OCI-LY3 (cell line): ENCODE results near the gene CSNK1G3.

ENCODE experiments used
- H2AFZ ChIP-seq: fragments of 200-600, 300-600 bp; shearing (Covaris generic); 2 replicates; pipeline ENCODE4 v1.6.0; 2014; ENCODE audit warnings: antibody characterized with exemption, low read depth, low read length
- H3K27ac ChIP-seq: fragments of 200-600, 300-600 bp; sonication (generic); 2 replicates; pipeline ENCODE4 v1.5.1; 2014; ENCODE audit warnings: mild to moderate bottlenecking, low read length, moderate library complexity, mixed read lengths
- H3K27me3 ChIP-seq: fragments of 200-600, 300-600 bp; sonication (generic); 2 replicates; pipeline ENCODE4 v1.6.1; 2014; ENCODE audit warnings: low read depth, low read length, mixed read lengths
- H3K36me3 ChIP-seq: fragments of 200-600, 300-600 bp; sonication (generic); replicated peaks from 2 replicates; pipeline ENCODE3; 2014; ENCODE audit warnings: low read depth, low read length, mixed read lengths
- H3K4me1 ChIP-seq: fragments of 300-600, 200-600 bp; sonication (generic); 2 replicates; pipeline ENCODE4 v1.6.1; 2014; ENCODE audit warnings: low read length, mixed read lengths
- H3K4me2 ChIP-seq: fragments of 200-600, 300-600 bp; sonication (generic); 2 replicates; pipeline ENCODE4 v1.6.1; 2014; ENCODE audit warnings: low read length, mixed read lengths
- H3K4me3 ChIP-seq: fragments of 300-600, 200-600 bp; sonication (generic); 2 replicates; pipeline ENCODE4 v1.5.1; 2014; ENCODE audit warnings: antibody characterized with exemption, mild to moderate bottlenecking, low read length, moderate library complexity
- H3K79me2 ChIP-seq: fragments of 300-600, 200-600 bp; shearing (Covaris generic); 2 replicates; pipeline ENCODE4 v1.6.1; 2014; ENCODE audit warnings: mild to moderate bottlenecking, low read length, mixed read lengths
- H3K9ac ChIP-seq: fragments of 300-600, 200-600 bp; shearing (Covaris generic); 2 replicates; pipeline ENCODE4 v1.6.0; 2014; ENCODE audit warnings: mild to moderate bottlenecking, low read length, moderate library complexity
- H3K9me3 ChIP-seq: fragments of 200-600, 300-600 bp; shearing (Covaris generic); 2 replicates; pipeline ENCODE4 v1.6.1; 2014; ENCODE audit warnings: low read length, mixed read lengths; ENCODE audit not compliant: insufficient read depth
- H4K20me1 ChIP-seq: fragments of 200-600, 300-600 bp; sonication (generic); 2 replicates; pipeline ENCODE4 v1.6.1; 2016; ENCODE audit warnings: low read length, mixed read lengths; ENCODE audit not compliant: insufficient read depth
- CTCF ChIP-seq: fragments of 200-600, 300-600 bp; sonication (generic); IDR thresholded peaks from 2 replicates; pipeline ENCODE4 v1.5.1; 2014; ENCODE audit warnings: antibody characterized with exemption, low read length, low read depth
- EZH2phosphoT487 ChIP-seq: fragments of 200-600 bp; shearing (Covaris generic); IDR thresholded peaks from 2 replicates; pipeline ENCODE4 v1.6.1; 2018; ENCODE audit warnings: antibody characterized with exemption, mixed run types, low read depth

The CSNK1G3 gene

GRCh38 chr5:123571927-123572326 is 60.0 kb downstream of the CSNK1G3 start:
- Histone ChIP-seq H3K4me2 (no peak overlapping the region), H3K36me3 (no peaks in the 10 kb centered on the region), H3K4me1 (no peaks in the 10 kb centered on the region), H4K20me1 (no peaks in the 10 kb centered on the region), H2AFZ (no peak overlapping the region), H3K4me3 (no peak overlapping the region), H3K27me3 (no peaks in the 10 kb centered on the region), H3K9me3 (no peaks in the 10 kb centered on the region), H3K9ac (no peak overlapping the region), H3K79me2 (no peaks in the 10 kb centered on the region), H3K27ac (no peak overlapping the region)
- TF ChIP-seq CTCF (no peak), EZH2phosphoT487 (no peak)

GRCh38 chr5:123578390-123578789 is 66.4 kb downstream of the CSNK1G3 start:
- no peak overlapping the region for H3K27ac ChIP-seq
- peaks cover 3% of the 10 kb centered on the region for H3K36me3 ChIP-seq
- H2AFZ ChIP-seq, result no peak overlapping the region
- no peaks in the 10 kb centered on the region for H3K9me3 ChIP-seq
- no peak for TF ChIP-seq CTCF
- TF ChIP-seq EZH2phosphoT487, result no peak
- no peak overlapping the region for H3K4me2 ChIP-seq
- no peaks in the 10 kb centered on the region for H3K27me3 ChIP-seq
- no peak overlapping the region for H3K9ac ChIP-seq
- no peaks in the 10 kb centered on the region for H3K4me1 ChIP-seq
- H3K79me2 ChIP-seq, result no peaks in the 10 kb centered on the region
- H3K4me3 ChIP-seq, result no peak overlapping the region
- no peaks in the 10 kb centered on the region for H4K20me1 ChIP-seq

GRCh38 chr5:123579410-123579809 is 67.4 kb downstream of the CSNK1G3 start:
- no peaks in the 10 kb centered on the region for H3K9me3 ChIP-seq
- no peak overlapping the region for H3K4me2 ChIP-seq
- H3K36me3 ChIP-seq, result peaks cover 3% of the 10 kb centered on the region
- no peak overlapping the region for H3K9ac ChIP-seq
- no peak overlapping the region for H3K4me3 ChIP-seq
- H4K20me1 ChIP-seq, result no peaks in the 10 kb centered on the region
- no peaks in the 10 kb centered on the region for H3K79me2 ChIP-seq
- no peak for TF ChIP-seq EZH2phosphoT487
- TF ChIP-seq CTCF, result no peak
- H3K27ac ChIP-seq, result no peak overlapping the region
- H3K4me1 ChIP-seq, result no peaks in the 10 kb centered on the region
- no peak overlapping the region for H2AFZ ChIP-seq
- no peaks in the 10 kb centered on the region for H3K27me3 ChIP-seq

GRCh38 chr5:123582550-123583285 is 70.7 kb downstream of the CSNK1G3 start:
- Histone ChIP-seq H3K27me3 (no peaks in the 10 kb centered on the region), H3K36me3 (peaks cover 4% of the 10 kb centered on the region), H3K4me1 (no peaks in the 10 kb centered on the region), H3K9me3 (no peaks in the 10 kb centered on the region), H2AFZ (no peak overlapping the region), H3K27ac (no peak overlapping the region), H3K4me3 (no peak overlapping the region), H3K9ac (no peak overlapping the region), H3K4me2 (no peak overlapping the region), H4K20me1 (no peaks in the 10 kb centered on the region), H3K79me2 (no peaks in the 10 kb centered on the region)
- no peak for TF ChIP-seq EZH2phosphoT487
- TF ChIP-seq CTCF, result no peak
